Measurements from ENCODE around the gene UBE2D2. TPM values are rescaled to one million over a fixed set of nuclear protein-coding genes. Genes with fewer than 3 reads are reported as not detected.
"Not testable (repeated sequence)": the region's sequence is repeated elsewhere in the genome, so short reads cannot be mapped to it uniquely, and the experiment has no call there.

UBE2D2 gene
- total RNA-seq, 1 experiment from 2014 or later = 193 TPM

- intact Hi-C loops (cut with micrococcal nuclease; ENCODE audit: unreplicated experiment); CTCF ChIA-PET; BruUV-seq (replicated peaks); H3K27me3 ChIP-seq (replicated peaks; ENCODE audit: control insufficient read depth, insufficient read depth, low read length); DNase-seq; H3K4me1 ChIP-seq; H3K36me3 Mint-ChIP-seq (ENCODE audit: insufficient read depth, unreplicated experiment); H3K27me3 Mint-ChIP-seq (ENCODE audit: insufficient read depth, unreplicated experiment); H3K27ac Mint-ChIP-seq (ENCODE audit: unreplicated experiment); H3K4me1 Mint-ChIP-seq (ENCODE audit: low read depth, unreplicated experiment); H3K4me3 ChIP-seq (ENCODE audit: low read depth, low read length); POLR2A ChIA-PET; H3K9me3 ChIP-seq; H3K36me3 ChIP-seq (ENCODE audit: control insufficient read depth, insufficient read depth, low read length); H3K4me3 Mint-ChIP-seq (ENCODE audit: unreplicated experiment): not testable (repeated sequence)
- peaks cover 11% of the 10 kb centered on the region for H3K9me3 Mint-ChIP-seq (ENCODE audit: unreplicated experiment)
Measured at GRCh38 chr5:139530079-139530478, 31.1 kb upstream of the UBE2D2 start.

- Histone ChIP-seq H3K9me3 (no peaks in the 10 kb centered on the region), H3K27me3 (replicated peaks; ENCODE audit: control insufficient read depth, insufficient read depth, low read length) (no peaks in the 10 kb centered on the region), H3K4me3 (ENCODE audit: low read depth, low read length) (no peak overlapping the region), H3K4me1 (no peaks in the 10 kb centered on the region), H3K36me3 (ENCODE audit: control insufficient read depth, insufficient read depth, low read length) (no peaks in the 10 kb centered on the region)
- Mint-ChIP-seq H3K27me3 (ENCODE audit: insufficient read depth, unreplicated experiment) (no peaks in the 10 kb centered on the region), H3K9me3 (ENCODE audit: unreplicated experiment) (peaks cover 11% of the 10 kb centered on the region), H3K4me1 (ENCODE audit: low read depth, unreplicated experiment) (no peaks in the 10 kb centered on the region), H3K4me3 (ENCODE audit: unreplicated experiment) (no peak overlapping the region), H3K36me3 (ENCODE audit: insufficient read depth, unreplicated experiment) (no peaks in the 10 kb centered on the region), H3K27ac (ENCODE audit: unreplicated experiment) (no peak overlapping the region)
- ChIA-PET CTCF (no interaction called here), POLR2A (no interaction called here)
- BruUV-seq (replicated peaks) = no TSS peak
- TF ChIP-seq CTCF (IDR thresholded peaks at IDR 0.05; ENCODE audit: insufficient read depth in 1 of 2, low read depth in 1 of 2, low read length in 1 of 2, severe bottlenecking in 1 of 2, unreplicated experiment in 1 of 2) = no peak
- no peak for DNase-seq
- intact Hi-C loops (cut with micrococcal nuclease; ENCODE audit: unreplicated experiment) = no loop called here
Measured at GRCh38 chr5:139531772-139532169, 29.4 kb upstream of the UBE2D2 start.

GRCh38 chr5:139543423-139543991, 17.6 kb upstream of the UBE2D2 start:
- H3K4me3 ChIP-seq (ENCODE audit: low read depth, low read length) = no peak overlapping the region
- H3K36me3 ChIP-seq (ENCODE audit: control insufficient read depth, insufficient read depth, low read length) = no peaks in the 10 kb centered on the region
- H3K27ac Mint-ChIP-seq (ENCODE audit: unreplicated experiment) = no peak overlapping the region
- no peaks in the 10 kb centered on the region for H3K27me3 ChIP-seq (replicated peaks; ENCODE audit: control insufficient read depth, insufficient read depth, low read length)
- no peaks in the 10 kb centered on the region for H3K9me3 Mint-ChIP-seq (ENCODE audit: unreplicated experiment)
- ChIA-PET CTCF (no interaction called here), POLR2A (no interaction called here)
- H3K4me1 ChIP-seq = no peaks in the 10 kb centered on the region
- no peak overlapping the region for H3K4me3 Mint-ChIP-seq (ENCODE audit: unreplicated experiment)
- no peaks in the 10 kb centered on the region for H3K9me3 ChIP-seq
- no peaks in the 10 kb centered on the region for H3K27me3 Mint-ChIP-seq (ENCODE audit: insufficient read depth, unreplicated experiment)
- intact Hi-C loops (cut with micrococcal nuclease; ENCODE audit: unreplicated experiment) = no loop called here
- H3K36me3 Mint-ChIP-seq (ENCODE audit: insufficient read depth, unreplicated experiment) = no peaks in the 10 kb centered on the region
- H3K4me1 Mint-ChIP-seq (ENCODE audit: low read depth, unreplicated experiment) = no peaks in the 10 kb centered on the region
- BruUV-seq (replicated peaks) = no TSS peak
- TF ChIP-seq CTCF (IDR thresholded peaks at IDR 0.05; ENCODE audit: insufficient read depth in 1 of 2, low read depth in 1 of 2, low read length in 1 of 2, severe bottlenecking in 1 of 2, unreplicated experiment in 1 of 2) = no peak
- DNase-seq = peak in 1 of 2 experiments; percentile 20

GRCh38 chr5:139546593-139546992, 14.5 kb upstream of the UBE2D2 start:
- POLR2A ChIA-PET; BruUV-seq (replicated peaks): not testable (repeated sequence)

More at GRCh38 chr5:139546593-139546992, 14.5 kb upstream of the UBE2D2 start:
- H3K4me1 ChIP-seq; H3K4me3 Mint-ChIP-seq (ENCODE audit: unreplicated experiment); H3K4me1 Mint-ChIP-seq (ENCODE audit: low read depth, unreplicated experiment); H3K27me3 ChIP-seq (replicated peaks; ENCODE audit: control insufficient read depth, insufficient read depth, low read length); H3K9me3 Mint-ChIP-seq (ENCODE audit: unreplicated experiment); H3K9me3 ChIP-seq; H3K36me3 Mint-ChIP-seq (ENCODE audit: insufficient read depth, unreplicated experiment); H3K36me3 ChIP-seq (ENCODE audit: control insufficient read depth, insufficient read depth, low read length); intact Hi-C loops (cut with micrococcal nuclease; ENCODE audit: unreplicated experiment); DNase-seq; H3K27ac Mint-ChIP-seq (ENCODE audit: unreplicated experiment); H3K27me3 Mint-ChIP-seq (ENCODE audit: insufficient read depth, unreplicated experiment); H3K4me3 ChIP-seq (ENCODE audit: low read depth, low read length): not testable (repeated sequence)
- CTCF ChIA-PET = interaction anchor here (0.7 kb wide), 1 partner anchor 44 kb away, joined by 3 read pairs; no protein-coding TSS in a partner anchor
